Measurements from ENCODE around the gene ATXN7L3. TPM values are rescaled to one million over a fixed set of nuclear protein-coding genes. Genes with fewer than 3 reads are reported as not detected.

Gene ATXN7L3
- total and polyA plus RNA-seq, 9 of the 15 experiments (the other 6 are each of a cell fraction or from before 2014, with no cell fraction given), result 0.62 to 66.1 (median 33.2) TPM

- TF ChIP-seq JUN (IDR thresholded peaks at IDR 0.05; ENCODE audit: borderline replicate concordance, low read depth, low read length), result no peak
- TF ChIP-seq JUN (CRISPR knock-in tag; IDR thresholded peaks at IDR 0.05; ENCODE audit: borderline replicate concordance), result no peak
- no peak for TF ChIP-seq ZNF253 (CRISPR knock-in tag; conservative IDR thresholded peaks at IDR 0.05)
- no peak for TF ChIP-seq HNRNPUL1 (IDR thresholded peaks at IDR 0.05; ENCODE audit: low read length)
- no peak for TF ChIP-seq ZBTB34 (CRISPR knock-in tag; IDR thresholded peaks at IDR 0.05)
- TF ChIP-seq HINFP (tag; conservative IDR thresholded peaks at IDR 0.05; ENCODE audit: low read depth), result no peak
- no peak for TF ChIP-seq CGGBP1 (CRISPR knock-in tag; IDR thresholded peaks at IDR 0.05)
- TF ChIP-seq TBL1XR1 (IDR thresholded peaks at IDR 0.05; ENCODE audit: low read length in 2 of 2), result no peak
- no peak for TF ChIP-seq SMC3 (conservative IDR thresholded peaks at IDR 0.05; ENCODE audit: insufficient read depth, low read depth, low read length)
- no peak for TF ChIP-seq SRF (CRISPR knock-in tag; IDR thresholded peaks at IDR 0.05)
- no peak for TF ChIP-seq ELK1 (CRISPR knock-in tag; IDR thresholded peaks at IDR 0.05)
- no peak for TF ChIP-seq HNRNPK (IDR thresholded peaks at IDR 0.05; ENCODE audit: low read depth, low read length, poor library complexity, severe bottlenecking)
- TF ChIP-seq RUNX1 (IDR thresholded peaks at IDR 0.05; ENCODE audit: low read depth), result no peak
- TF ChIP-seq ID3 (CRISPR knock-in tag; IDR thresholded peaks at IDR 0.05), result no peak
- no peak for TF ChIP-seq ID3 (tag; IDR thresholded peaks at IDR 0.05)
- no peak for TF ChIP-seq HMBOX1 (IDR thresholded peaks at IDR 0.05)
- TF ChIP-seq MITF (IDR thresholded peaks at IDR 0.05), result no peak
- no peak for TF ChIP-seq PCBP2 (IDR thresholded peaks at IDR 0.05; ENCODE audit: low read depth, low read length, poor library complexity, severe bottlenecking)
- no peak for TF ChIP-seq WHSC1 (IDR thresholded peaks at IDR 0.05; ENCODE audit: low read length)
- no peak for TF ChIP-seq ZNF57 (CRISPR knock-in tag; IDR thresholded peaks at IDR 0.05)
- TF ChIP-seq TARDBP (IDR thresholded peaks at IDR 0.05), result no peak
Observed at GRCh38 chr17:44200478-44201155, 933 bp upstream of the ATXN7L3 start (continued).

Measured in K562 (cell line).